Memory B cell (primary cell): ENCODE results near the gene TSPYL1.
"Not testable (repeated sequence)": the region's sequence is repeated elsewhere in the genome, so short reads cannot be mapped to it uniquely, and the experiment has no call there.

Experiments
- ATAC-seq: fragments of 150-1000 bp; cut with Tn5 transposase; 2 replicates; pipeline ENCODE4 v1.10.0; 2021; ENCODE audit warnings: low read depth, mild to moderate bottlenecking, moderate library complexity
- DNase-seq, 2 donors: peaks; one replicate each; pipeline ENCODE4 v3.0.0; 2022; ENCODE audit warnings: low spot score in 2 of 2
- H3K27ac Mint-ChIP-seq: one replicate; pipeline ENCODE4 v1.8.0; 2022; ENCODE audit warnings: mild to moderate bottlenecking, moderate library complexity, mixed read lengths
- H3K27me3 Mint-ChIP-seq: one replicate; pipeline ENCODE4 v1.8.0; 2022; ENCODE audit warnings: mixed read lengths
- H3K36me3 Mint-ChIP-seq: one replicate; pipeline ENCODE4 v1.8.0; 2022; ENCODE audit warnings: mild to moderate bottlenecking, mixed read lengths
- H3K4me1 Mint-ChIP-seq: one replicate; pipeline ENCODE4 v1.8.0; 2022; ENCODE audit warnings: mixed read lengths
- H3K4me3 Mint-ChIP-seq: one replicate; pipeline ENCODE4 v1.8.0; 2022; ENCODE audit warnings: mild to moderate bottlenecking, moderate library complexity, mixed read lengths
- H3K9me3 Mint-ChIP-seq: one replicate; pipeline ENCODE4 v1.8.0; 2022; ENCODE audit warnings: mixed read lengths

The TSPYL1 gene

GRCh38 chr6:116286773-116287358, 7.1 kb upstream of the TSPYL1 start:
- DNase-seq = no peak
- Mint-ChIP-seq H3K27me3 (no peaks in the 10 kb centered on the region), H3K4me1 (peaks cover 8% of the 10 kb centered on the region), H3K4me3 (no peak overlapping the region), H3K27ac (no peak overlapping the region), H3K9me3 (no peaks in the 10 kb centered on the region), H3K36me3 (no peaks in the 10 kb centered on the region)
- no peak for ATAC-seq

- H3K9me3 Mint-ChIP-seq, H3K36me3 Mint-ChIP-seq: not testable (repeated sequence)
Observed at GRCh38 chr6:116284984-116285383, 5.3 kb upstream of the TSPYL1 start.

GRCh38 chr6:116283191-116283590, 3.5 kb upstream of the TSPYL1 start:
- no peaks in the 10 kb centered on the region for H3K9me3 Mint-ChIP-seq
- no peaks in the 10 kb centered on the region for H3K27me3 Mint-ChIP-seq
- H3K4me1 Mint-ChIP-seq = peaks cover 21% of the 10 kb centered on the region
- H3K36me3 Mint-ChIP-seq = peaks cover 6% of the 10 kb centered on the region
- H3K4me3 Mint-ChIP-seq = no peak overlapping the region
- ATAC-seq = no peak
- no peak overlapping the region for H3K27ac Mint-ChIP-seq
- DNase-seq = no peak

More at GRCh38 chr6:116284984-116285383, 5.3 kb upstream of the TSPYL1 start:
- H3K4me1 Mint-ChIP-seq = peaks cover 15% of the 10 kb centered on the region
- not testable (repeated sequence) for H3K4me3 Mint-ChIP-seq, H3K27ac Mint-ChIP-seq, H3K27me3 Mint-ChIP-seq, ATAC-seq, DNase-seq

GRCh38 chr6:116282698-116283097, 3.0 kb upstream of the TSPYL1 start:
- no peak for ATAC-seq
- no peak overlapping the region for H3K4me3 Mint-ChIP-seq
- DNase-seq = no peak
- H3K27ac Mint-ChIP-seq = no peak overlapping the region
- H3K27me3 Mint-ChIP-seq = no peaks in the 10 kb centered on the region
- H3K4me1 Mint-ChIP-seq = peaks cover 25% of the 10 kb centered on the region
- H3K36me3 Mint-ChIP-seq = peaks cover 8% of the 10 kb centered on the region
- H3K9me3 Mint-ChIP-seq = no peaks in the 10 kb centered on the region

- ATAC-seq (no peak), DNase-seq (no peak)
- no peaks in the 10 kb centered on the region for H3K9me3 Mint-ChIP-seq
- peak overlapping the region; percentile 97 for H3K4me3 Mint-ChIP-seq
- H3K4me1 Mint-ChIP-seq = peaks cover 35% of the 10 kb centered on the region
- H3K27me3 Mint-ChIP-seq = no peaks in the 10 kb centered on the region
- H3K36me3 Mint-ChIP-seq = peaks cover 15% of the 10 kb centered on the region
- H3K27ac Mint-ChIP-seq = peak overlapping the region; percentile 98
Observed at GRCh38 chr6:116280933-116281316, 1.2 kb upstream of the TSPYL1 start.

GRCh38 chr6:116280161-116280932, 617 bp upstream of the TSPYL1 start:
- H3K27ac Mint-ChIP-seq = peak overlapping the region; percentile 98
- peaks cover 38% of the 10 kb centered on the region for H3K4me1 Mint-ChIP-seq
- H3K36me3 Mint-ChIP-seq = peaks cover 17% of the 10 kb centered on the region
- DNase-seq (no peak), ATAC-seq (no peak)
- H3K27me3 Mint-ChIP-seq = no peaks in the 10 kb centered on the region
- no peaks in the 10 kb centered on the region for H3K9me3 Mint-ChIP-seq
- peak overlapping the region; percentile 97 for H3K4me3 Mint-ChIP-seq

- ATAC-seq (no peak), DNase-seq (peak in 1 of 2 donors; percentile 16)
- H3K9me3 Mint-ChIP-seq = no peaks in the 10 kb centered on the region
- no peaks in the 10 kb centered on the region for H3K27me3 Mint-ChIP-seq
- H3K36me3 Mint-ChIP-seq = peaks cover 21% of the 10 kb centered on the region
- H3K4me3 Mint-ChIP-seq = peak overlapping the region; percentile 97
- H3K4me1 Mint-ChIP-seq = peaks cover 43% of the 10 kb centered on the region
- peak overlapping the region; percentile 98 for H3K27ac Mint-ChIP-seq
Observed at GRCh38 chr6:116278854-116279231, 887 bp downstream of the TSPYL1 start.

- Mint-ChIP-seq H3K4me3 (peak overlapping the region; percentile 97), H3K27ac (peak overlapping the region; percentile 98), H3K9me3 (no peaks in the 10 kb centered on the region), H3K36me3 (peaks cover 21% of the 10 kb centered on the region), H3K27me3 (no peaks in the 10 kb centered on the region), H3K4me1 (peaks cover 43% of the 10 kb centered on the region)
- no peak for DNase-seq
- ATAC-seq = no peak
Observed at GRCh38 chr6:116278481-116278829, 1.3 kb downstream of the TSPYL1 start.

GRCh38 chr6:116277124-116277523, 2.6 kb downstream of the TSPYL1 start:
- Mint-ChIP-seq H3K27ac (peak overlapping the region; percentile 73), H3K36me3 (peaks cover 23% of the 10 kb centered on the region), H3K27me3 (no peaks in the 10 kb centered on the region), H3K4me1 (peaks cover 41% of the 10 kb centered on the region), H3K4me3 (peak overlapping the region; percentile 97), H3K9me3 (no peaks in the 10 kb centered on the region)
- ATAC-seq (no peak), DNase-seq (no peak)

- peaks cover 26% of the 10 kb centered on the region for H3K4me1 Mint-ChIP-seq
- no peak overlapping the region for H3K4me3 Mint-ChIP-seq
- H3K27me3 Mint-ChIP-seq = no peaks in the 10 kb centered on the region
- peak overlapping the region; percentile 30 for H3K27ac Mint-ChIP-seq
- DNase-seq (no peak), ATAC-seq (no peak)
- no peaks in the 10 kb centered on the region for H3K9me3 Mint-ChIP-seq
- peaks cover 10% of the 10 kb centered on the region for H3K36me3 Mint-ChIP-seq
Observed at GRCh38 chr6:116271149-116271708, 8.5 kb downstream of the TSPYL1 start.

GRCh38 chr6:116268589-116269293, 11.0 kb downstream of the TSPYL1 start:
- H3K9me3 Mint-ChIP-seq = no peaks in the 10 kb centered on the region
- H3K4me3 Mint-ChIP-seq = no peak overlapping the region
- peak; percentile 83 for ATAC-seq
- H3K4me1 Mint-ChIP-seq = peaks cover 15% of the 10 kb centered on the region
- DNase-seq = peak in 1 of 2 donors; percentile 35
- peaks cover 14% of the 10 kb centered on the region for H3K36me3 Mint-ChIP-seq
- H3K27ac Mint-ChIP-seq = peak overlapping the region; percentile 50
- H3K27me3 Mint-ChIP-seq = no peaks in the 10 kb centered on the region

GRCh38 chr6:116267836-116268588, 11.7 kb downstream of the TSPYL1 start:
- H3K27ac Mint-ChIP-seq = peak overlapping the region; percentile 50
- H3K9me3 Mint-ChIP-seq = no peaks in the 10 kb centered on the region
- peaks cover 12% of the 10 kb centered on the region for H3K4me1 Mint-ChIP-seq
- H3K4me3 Mint-ChIP-seq = no peak overlapping the region
- peaks cover 16% of the 10 kb centered on the region for H3K36me3 Mint-ChIP-seq
- no peak for ATAC-seq
- no peaks in the 10 kb centered on the region for H3K27me3 Mint-ChIP-seq
- DNase-seq = no peak

- Mint-ChIP-seq H3K27ac (no peak overlapping the region), H3K4me1 (peaks cover 15% of the 10 kb centered on the region), H3K36me3 (peaks cover 27% of the 10 kb centered on the region), H3K27me3 (no peaks in the 10 kb centered on the region), H3K4me3 (no peak overlapping the region), H3K9me3 (peaks cover 1% of the 10 kb centered on the region)
- ATAC-seq (no peak), DNase-seq (no peak)
Observed at GRCh38 chr6:116266803-116267202, 12.9 kb downstream of the TSPYL1 start.
